GM18505 (cell line): ENCODE measurements around the gene RPUSD1.
"Not testable (repeated sequence)": the region's sequence is repeated elsewhere in the genome, so short reads cannot be mapped to it uniquely, and the experiment has no call there.

Experiments
- ATAC-seq: cut with Tn5 transposase; IDR thresholded peaks from one replicate; pipeline ENCODE4 v1.9.1; 2021; ENCODE audit not compliant: unreplicated experiment
- POLR2A ChIP-seq: IDR thresholded peaks from 4 replicates; pipeline ENCODE4 v1.6.1; 2011; ENCODE audit warnings: borderline replicate concordance; ENCODE audit not compliant: insufficient read depth, insufficient read length; ENCODE audit errors: extremely low read depth

Gene RPUSD1

DNA sequence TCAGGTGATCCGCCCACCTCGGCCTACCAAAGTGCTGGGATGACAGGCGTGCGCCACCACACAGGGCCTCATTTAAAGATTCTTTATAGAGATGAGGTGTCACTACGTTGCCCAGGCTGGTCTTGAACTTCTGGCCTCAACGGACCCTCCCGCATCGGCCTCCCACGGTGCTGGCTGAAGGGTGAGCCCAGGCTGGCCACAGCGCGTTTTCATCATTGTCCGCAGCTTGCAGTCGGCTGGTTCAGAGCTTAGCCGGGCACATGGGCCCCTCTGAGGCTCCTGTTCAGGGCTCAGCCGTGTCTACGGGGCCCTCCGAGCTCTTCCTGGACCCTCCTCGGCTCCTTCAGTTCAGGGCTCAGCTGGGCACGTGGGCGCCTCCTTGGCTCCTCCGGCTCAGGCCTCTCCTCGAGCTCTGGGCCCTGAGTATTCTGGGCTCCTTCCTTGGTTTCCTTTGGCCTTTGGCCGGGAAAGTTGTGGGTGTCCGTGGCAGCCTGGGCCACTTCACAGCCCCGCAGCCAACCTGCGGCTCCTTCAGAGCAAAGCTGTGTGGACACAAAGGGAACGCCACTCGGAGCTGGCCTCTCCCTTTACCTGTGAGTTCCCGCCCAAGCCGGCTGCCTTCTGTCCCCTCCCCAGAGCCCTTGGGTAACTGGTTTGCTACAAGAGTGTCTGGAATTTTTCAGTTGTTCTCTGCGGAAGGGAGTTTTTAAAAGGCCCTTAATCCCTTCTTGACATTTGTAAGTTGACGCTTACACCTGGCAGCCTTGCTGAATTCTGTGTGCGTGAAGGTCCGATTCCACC, 28.9 kb downstream of the RPUSD1 start:
- ATAC-seq, result no peak
- TF ChIP-seq POLR2A, result no peak

DNA sequence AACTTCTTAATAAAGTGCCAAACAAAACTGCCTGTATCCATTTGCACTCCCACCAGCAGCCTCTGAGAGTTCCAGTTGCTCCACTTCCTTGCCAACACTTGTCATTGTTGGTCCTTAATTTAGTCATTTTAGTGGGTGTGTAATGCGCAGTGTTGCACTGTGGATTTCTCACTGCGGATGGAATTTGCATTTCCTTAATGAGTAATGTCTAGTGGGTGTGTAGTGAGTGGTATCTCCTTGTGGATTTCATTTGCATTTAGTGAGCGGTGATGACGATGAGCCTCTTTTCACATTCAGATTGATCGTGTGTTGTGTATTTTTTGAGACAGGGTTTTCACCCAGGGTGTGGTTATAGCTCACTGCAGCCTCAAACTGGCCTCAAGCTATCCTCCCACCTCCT, 31.8 kb downstream of the RPUSD1 start:
- TF ChIP-seq POLR2A, result no peak
- ATAC-seq, result no peak

DNA sequence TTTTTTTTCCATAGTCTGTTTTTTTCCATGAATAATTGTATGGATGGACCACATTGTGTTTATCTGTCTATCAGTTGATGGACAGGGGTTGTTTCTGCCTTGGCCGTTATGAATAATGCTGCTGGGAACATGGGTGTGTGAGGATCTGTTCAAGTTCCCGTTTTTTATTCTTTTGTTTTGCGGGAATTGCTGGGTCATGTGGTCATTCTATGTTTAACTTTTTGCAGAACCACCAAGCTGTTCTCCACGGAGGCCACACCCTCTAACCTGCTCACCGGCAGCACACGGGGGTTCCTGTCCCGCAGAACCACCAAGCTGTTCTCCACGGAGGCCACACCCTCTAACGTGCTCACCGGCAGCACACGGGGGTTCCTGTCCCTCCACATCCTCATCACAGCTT, 33.5 kb downstream of the RPUSD1 start:
- no peak for ATAC-seq

DNA sequence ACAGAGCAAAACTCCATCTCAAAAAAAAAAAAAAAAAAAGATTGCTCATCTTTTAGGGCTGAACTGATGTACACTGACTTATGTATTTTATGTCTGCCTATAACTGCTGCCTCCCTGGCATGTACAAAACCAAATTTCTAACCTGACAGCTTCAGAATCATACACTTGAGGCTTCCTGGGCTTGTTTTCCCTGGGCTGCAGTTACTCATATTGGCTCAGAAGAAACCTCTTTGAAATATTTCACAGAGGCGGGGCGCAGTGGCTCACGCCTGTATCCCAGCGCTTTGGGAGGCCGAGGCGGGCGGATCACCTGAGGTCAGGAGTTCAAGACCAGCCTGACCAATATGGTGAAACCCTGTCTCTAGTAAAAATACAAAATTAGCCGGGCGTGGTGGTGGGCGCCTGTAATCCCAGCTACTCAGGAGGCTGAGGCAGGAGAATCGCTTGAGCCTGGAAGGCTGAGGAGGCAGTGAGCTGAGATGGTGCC, 34.0 kb downstream of the RPUSD1 start:
- not testable (repeated sequence) for ATAC-seq

More for the DNA sequence above, 33.5 kb downstream of the RPUSD1 start:
- TF ChIP-seq POLR2A, result no peak

DNA sequence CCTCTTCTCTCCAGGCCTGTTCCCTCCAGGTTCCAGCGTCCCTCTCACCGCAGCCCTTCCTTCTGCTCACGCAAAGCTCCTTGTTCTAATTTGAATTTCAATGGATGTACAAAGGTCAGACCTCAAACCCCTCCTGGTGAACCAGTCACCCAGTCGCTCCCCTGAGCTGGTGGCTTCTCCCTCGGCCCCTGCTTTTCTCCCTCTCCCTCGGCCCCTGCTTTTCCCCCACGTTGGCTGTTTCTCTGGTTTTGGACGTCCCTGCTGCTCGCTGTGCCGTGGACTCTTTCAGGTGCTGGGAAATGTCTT, 36.2 kb downstream of the RPUSD1 start:
- no peak for TF ChIP-seq POLR2A
- no peak for ATAC-seq

DNA sequence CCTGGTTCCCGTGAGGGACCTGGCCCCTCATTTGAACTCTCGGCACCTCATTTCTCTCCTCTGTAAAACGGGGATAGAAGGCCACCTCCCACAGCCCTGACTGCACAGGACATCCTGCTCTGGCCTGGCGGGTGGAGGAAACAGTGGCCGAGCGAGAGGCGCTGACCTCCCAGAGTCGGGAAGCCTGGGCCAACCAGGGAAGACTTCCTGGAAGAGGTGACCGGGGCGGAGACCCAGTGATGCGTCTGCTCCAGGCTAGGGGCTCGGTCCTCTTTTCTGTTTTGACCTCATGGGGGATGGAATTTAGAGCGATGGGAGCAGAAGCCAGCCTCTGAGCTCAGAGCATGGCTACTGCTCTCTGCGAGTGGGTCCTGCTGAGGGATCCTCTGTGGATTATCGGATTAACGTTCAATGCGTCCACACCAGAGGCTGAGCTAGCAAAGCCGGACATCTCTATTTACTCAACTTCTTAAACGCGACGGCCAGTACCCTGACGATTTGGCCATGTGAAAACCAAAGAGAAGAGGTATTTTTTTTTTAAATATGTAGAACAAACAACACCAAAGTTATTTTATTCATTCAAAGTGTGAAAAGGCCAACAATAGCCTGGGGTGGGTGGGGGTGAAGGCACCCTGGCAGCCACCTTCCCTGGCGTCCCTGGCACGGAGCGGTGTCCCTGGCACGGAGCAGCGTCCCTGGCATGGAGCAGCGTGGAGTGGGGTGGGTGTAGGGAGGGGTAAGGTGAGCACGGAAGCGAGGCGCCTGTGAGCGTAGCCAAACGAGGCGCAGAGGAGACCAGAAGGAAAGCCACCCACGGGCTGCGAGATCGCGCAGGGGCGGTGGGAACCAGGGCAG, 36.8 kb downstream of the RPUSD1 start:
- ATAC-seq, result no peak
- no peak for TF ChIP-seq POLR2A

DNA sequence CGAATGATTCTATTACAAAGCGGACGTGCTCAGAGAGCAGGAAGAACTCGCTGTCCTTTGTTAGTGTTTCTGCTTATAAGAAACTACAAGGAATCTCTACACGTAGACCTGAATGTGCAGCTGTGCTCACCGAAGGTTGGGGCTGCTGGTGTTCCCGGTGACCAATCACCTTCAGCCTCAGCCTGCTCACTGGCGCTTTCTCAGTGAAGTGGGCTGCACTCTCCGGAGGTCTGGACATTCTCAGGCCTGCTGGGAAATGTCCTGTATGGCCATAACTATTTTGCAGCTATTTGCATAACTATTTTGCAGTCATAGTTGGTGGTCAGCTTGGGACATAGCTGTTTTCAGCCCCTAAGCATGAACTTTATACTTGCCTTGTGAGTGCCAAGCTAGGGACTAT, 37.7 kb downstream of the RPUSD1 start:
- no peak for ATAC-seq
- no peak for TF ChIP-seq POLR2A

DNA sequence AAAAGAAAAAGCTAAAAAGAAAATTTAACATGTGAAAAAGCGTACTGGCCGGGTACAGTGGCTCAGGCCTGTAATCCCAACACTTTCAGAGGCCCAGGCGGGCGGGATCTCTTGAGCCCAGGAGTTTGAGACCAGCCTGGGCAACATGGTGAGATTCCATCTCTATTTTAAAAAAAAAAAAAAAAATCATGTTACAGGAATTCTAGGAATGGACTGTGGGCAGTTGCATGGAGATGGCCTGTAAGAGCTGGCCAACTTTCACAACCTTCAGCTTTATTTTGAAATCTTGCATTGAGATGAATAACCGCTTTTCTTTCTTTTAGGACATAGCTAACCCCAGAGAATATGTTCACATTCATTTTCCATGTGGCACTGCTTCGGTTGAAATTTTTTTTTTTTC, 39.2 kb downstream of the RPUSD1 start:
- no peak for ATAC-seq
- no peak for TF ChIP-seq POLR2A

DNA sequence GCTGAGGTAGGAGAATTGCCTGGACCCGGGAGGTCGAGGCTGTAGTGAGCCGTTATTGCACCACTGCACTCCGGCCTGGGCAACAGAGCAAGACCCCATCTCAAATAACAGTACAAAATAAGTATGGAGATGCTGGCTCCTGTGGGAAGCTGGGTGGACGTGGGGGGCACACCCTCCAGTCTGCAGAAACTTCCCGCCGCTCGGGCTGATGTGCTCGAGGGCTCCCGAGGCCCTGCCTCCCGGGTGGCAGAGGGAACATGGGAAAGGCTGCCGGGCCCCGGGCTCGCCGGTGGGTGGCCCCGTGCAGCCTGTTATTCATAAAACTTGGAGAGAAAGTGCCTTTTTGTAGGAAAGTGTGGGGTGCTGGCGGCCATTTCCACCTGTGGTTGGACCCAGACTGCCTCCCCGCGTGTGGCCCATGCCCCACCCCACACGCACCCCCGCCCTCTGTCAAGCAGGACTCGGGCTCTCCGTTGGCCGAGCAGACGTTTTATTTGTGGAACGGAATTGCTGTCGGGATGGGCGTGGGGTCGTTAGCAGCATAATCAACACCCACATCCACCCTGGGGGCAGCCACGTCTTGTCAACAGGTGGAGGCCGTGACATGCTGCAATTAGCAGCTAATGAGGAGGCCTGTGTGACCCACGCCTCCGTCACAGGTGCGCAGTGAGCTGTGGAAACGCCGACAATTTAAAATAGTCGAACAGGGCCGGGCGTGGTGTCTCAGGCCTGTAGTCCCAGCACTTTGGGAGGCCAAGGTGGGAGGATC, 40.0 kb downstream of the RPUSD1 start:
- no peak for ATAC-seq

DNA sequence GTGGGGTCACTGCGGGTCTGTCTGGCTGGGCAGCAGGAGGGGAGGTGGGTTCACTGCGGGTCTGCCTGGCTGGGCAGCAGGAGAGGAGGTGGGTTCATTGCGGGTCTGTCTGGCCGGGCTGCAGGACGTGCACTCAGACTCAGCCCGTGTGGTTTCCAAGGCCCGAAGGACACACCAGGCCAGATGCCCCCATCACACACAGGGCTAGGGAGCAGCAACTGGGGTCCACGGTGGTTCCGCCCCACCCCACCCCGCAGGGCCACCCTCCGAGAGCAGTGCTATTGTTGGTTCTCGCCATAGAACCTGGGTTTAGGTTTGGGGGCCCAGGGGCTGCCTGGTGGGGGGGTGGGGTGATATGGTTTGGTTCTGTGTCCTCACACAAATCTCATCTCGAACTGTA, 41.5 kb downstream of the RPUSD1 start:
- no peak for ATAC-seq

More for the DNA sequence above, 40.0 kb downstream of the RPUSD1 start:
- TF ChIP-seq POLR2A, result no peak

DNA sequence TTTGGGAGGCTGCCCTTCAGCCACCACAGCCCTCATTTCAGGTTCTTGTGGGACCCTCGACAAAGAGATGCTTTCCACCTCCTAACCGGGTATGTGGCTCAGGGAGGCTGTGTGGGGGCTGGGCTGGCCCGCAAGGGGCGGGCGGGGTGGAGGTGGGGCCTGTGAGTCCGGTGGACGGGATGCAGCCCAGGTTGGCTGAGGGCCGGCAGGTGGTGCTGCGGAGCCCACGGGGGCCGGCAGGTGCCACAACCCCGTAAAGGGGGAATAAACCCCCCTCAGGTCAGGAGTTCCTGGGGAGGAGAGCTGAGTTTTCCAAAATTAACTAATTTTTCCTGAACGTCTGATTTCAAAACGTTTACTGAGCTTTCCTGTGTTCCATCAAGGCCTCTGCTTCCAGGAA, 42.4 kb downstream of the RPUSD1 start:
- no peak for TF ChIP-seq POLR2A
- ATAC-seq, result no peak

More for the DNA sequence above, 41.5 kb downstream of the RPUSD1 start:
- no peak for TF ChIP-seq POLR2A

DNA sequence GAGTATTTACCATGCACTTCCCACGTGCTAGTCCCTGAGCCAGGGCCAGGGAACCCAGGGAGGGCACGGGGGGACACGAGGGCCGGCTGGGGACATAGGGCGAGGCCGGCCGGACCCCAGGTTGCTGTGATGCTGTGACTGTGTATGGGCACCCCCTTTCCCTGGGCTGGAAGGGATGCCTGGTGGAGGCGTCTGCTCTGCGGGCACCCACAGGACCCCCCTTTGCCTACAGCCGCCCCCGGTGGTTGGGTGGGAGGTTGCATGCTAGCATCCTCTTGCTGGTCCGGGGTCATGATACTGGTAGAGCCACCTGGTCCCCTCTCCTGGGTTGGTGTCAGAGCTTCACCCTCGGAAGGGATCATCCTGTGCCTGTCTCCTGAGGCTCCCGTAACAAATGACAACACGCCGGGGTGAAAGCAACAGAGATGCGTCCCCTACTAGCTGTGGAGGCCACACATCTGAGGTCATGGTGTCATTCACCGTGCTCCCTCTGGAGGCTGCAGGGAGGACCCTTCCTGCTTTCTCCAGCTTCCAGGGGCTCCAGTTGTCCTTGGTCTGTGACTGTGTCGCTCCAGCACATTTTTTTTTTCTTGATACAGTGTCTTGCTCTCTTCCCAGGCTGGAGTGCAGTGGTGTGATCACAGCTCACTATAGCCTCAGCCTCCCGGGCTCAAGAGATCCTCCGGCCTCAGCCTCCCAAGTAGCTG, 44.2 kb downstream of the RPUSD1 start:
- no peak for ATAC-seq
- no peak for TF ChIP-seq POLR2A

DNA sequence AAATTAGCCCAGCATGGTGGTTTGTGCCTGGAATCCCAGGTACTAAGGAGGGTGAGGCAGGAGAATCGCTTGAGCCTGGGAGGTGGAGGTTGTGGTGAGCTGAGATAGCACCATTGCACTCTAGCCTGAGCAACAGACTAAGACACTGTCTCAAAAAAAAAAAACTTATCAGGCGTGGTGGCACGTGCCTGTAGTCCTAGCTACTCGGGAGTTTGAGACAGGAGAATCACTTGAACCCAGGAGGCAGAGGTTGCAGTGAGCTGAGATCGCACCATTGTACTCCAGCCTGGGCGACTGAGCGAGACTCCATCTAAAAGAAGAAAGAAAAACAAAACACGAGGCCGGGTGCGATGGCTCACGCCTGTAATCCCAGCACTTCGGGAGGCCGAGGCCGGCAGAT, 45.3 kb downstream of the RPUSD1 start:
- not testable (repeated sequence) for ATAC-seq

DNA sequence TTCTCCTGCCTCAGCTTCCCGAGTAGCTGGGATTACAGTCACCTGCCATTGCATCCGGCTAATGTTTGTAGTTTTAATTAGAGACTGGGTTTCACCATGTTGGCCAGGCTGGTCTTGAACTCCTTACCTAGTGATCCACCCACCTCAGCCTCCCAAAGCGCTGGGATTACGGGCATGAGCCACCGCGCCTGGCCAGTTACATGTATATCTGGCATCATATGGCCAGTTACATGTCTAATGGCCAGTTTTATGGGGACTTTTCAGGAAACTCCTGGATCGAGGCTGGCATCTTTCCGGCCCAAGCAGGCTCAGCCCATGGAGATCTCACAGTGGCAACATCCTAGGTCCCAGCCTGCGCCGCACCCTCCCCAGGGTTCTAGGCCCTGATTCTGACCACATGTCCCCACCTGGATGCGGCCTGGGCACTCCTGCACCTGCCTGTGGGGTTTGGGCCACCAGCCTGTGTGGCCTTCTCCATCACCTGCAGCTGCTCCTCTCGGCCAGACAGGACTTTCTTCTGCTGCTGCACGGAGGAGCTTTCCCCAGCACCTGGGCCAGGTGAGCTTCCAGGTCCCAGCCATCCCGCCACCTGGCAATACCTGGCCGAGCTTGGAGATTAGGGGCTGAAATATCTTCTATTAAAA, 46.1 kb downstream of the RPUSD1 start:
- no peak for ATAC-seq
- TF ChIP-seq POLR2A, result no peak
